NK-92 treated with Interleukin-12 subunit alpha and Interleukin-12 subunit beta, amount 100 ng/mL, for 24 hours (cell line): ENCODE data around the gene ACMSD.
"Not testable (repeated sequence)": the region's sequence is repeated elsewhere in the genome, so short reads cannot be mapped to it uniquely, and the experiment has no call there.

Experiments
- DNase-seq: peaks from one replicate; lab custom pipeline; 2025; lab: John Stamatoyannopoulos, UW

ACMSD gene

GRCh38 chr2:134852518-134852917, 14.1 kb downstream of the ACMSD start:
- DNase-seq = no peak

DNA sequence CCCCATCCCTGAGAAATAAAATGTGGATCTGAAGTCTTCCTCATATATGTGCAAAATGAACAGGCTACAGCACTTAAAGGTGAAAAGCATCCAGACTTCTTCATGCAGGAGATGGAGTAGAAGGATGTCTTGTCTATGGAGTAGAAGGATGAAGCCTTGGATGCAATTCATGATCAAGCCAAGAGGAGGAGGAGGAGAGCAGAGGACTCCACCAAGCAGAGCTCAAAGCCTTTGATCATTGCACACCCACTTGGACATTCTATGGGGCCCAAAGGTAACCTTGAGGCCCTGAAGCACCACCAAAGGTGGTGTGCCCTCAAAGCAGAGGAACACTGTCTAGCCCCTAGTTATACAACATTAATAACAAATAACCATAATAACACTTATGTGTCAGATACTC, 17.3 kb downstream of the ACMSD start:
- DNase-seq = no peak

GRCh38 chr2:134858245-134858644, 19.8 kb downstream of the ACMSD start:
- no peak for DNase-seq

DNA sequence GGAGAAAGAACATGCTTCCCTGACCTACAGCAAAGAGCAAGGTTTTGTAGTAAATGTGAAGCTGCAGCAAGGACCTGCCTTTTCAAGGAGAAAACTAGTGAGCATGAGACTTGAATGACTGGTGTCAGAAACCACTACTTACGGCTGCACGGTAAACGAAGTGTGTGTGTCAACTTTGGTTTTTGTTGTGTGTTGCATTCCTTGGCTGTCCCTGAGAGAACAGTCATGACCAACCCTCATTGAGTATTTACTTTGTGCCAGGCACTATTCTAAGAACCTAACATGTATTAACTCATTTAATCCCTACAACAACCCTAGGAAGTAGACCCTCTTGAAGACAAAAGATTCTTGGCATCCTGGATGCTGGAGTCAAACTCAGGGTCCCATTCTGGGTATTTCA, 22.8 kb downstream of the ACMSD start:
- DNase-seq = no peak

- no peak for DNase-seq
Observed at GRCh38 chr2:134862069-134862468, 23.7 kb downstream of the ACMSD start.

- no peak for DNase-seq
Observed at GRCh38 chr2:134862674-134863073, 24.3 kb downstream of the ACMSD start.

GRCh38 chr2:134863446-134863845, 25.0 kb downstream of the ACMSD start:
- DNase-seq = no peak

DNA sequence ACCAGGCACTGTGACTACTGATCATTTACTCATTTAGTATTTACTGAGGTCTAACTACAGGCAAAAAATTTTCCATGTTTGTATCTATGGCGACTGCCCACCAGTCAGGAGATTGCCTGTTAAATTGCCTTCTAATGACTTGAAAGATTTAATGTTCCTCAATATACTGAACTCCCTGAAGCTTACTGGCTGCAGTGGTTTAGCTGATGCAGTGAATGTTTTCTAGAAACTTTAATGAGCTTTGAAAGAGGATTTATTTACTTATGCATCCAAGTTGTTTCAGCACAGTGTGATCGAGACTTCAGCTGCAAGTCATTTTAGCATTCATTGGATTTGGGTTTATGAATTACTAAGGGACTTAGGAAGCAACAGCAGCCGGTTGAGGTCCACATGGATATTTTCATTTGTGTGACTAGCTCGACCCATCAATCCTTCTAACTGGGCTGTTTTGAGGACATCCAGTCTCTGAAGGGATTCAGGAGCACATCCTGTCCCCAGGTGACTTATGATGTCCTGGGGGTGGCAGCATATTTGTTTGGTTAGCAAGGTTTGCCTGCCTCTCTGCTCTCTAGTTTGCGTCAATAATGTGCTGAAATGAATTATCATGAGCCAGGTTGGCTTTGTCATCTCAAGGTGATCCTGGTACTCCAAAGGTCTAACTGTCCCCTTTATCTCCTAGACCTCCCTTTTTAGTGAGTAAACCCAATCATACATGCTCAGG, 26.8 kb downstream of the ACMSD start:
- DNase-seq = no peak

- no peak for DNase-seq
Observed at GRCh38 chr2:134866498-134867099, 28.2 kb downstream of the ACMSD start.

GRCh38 chr2:134869946-134870736, 31.7 kb downstream of the ACMSD start:
- no peak for DNase-seq

DNA sequence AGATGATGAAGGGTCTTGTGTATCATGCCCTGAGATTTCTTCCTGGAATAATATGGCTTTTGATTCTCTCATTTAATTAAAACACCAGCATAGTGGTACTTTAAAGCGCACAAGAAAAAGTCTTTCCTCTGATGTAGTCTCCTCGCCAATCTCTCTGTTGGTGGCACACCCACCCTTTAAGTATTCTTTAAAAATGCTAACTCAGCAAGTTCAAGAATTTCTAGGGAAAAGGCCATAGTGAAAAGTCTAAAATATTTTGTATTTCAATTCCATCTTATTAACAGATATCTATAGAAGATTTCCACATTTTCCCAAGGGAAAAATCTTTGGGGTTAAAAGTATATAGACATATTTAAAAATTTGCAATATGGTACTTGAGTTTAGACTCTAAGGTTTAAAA, 34.7 kb downstream of the ACMSD start:
- DNase-seq = no peak

- DNase-seq = no peak
Observed at GRCh38 chr2:134875309-134875708, 36.9 kb downstream of the ACMSD start.

- DNase-seq = no peak
Observed at GRCh38 chr2:134882773-134883172, 44.4 kb downstream of the ACMSD start.

- DNase-seq = no peak
Observed at GRCh38 chr2:134883552-134884293, 45.3 kb downstream of the ACMSD start.

DNA sequence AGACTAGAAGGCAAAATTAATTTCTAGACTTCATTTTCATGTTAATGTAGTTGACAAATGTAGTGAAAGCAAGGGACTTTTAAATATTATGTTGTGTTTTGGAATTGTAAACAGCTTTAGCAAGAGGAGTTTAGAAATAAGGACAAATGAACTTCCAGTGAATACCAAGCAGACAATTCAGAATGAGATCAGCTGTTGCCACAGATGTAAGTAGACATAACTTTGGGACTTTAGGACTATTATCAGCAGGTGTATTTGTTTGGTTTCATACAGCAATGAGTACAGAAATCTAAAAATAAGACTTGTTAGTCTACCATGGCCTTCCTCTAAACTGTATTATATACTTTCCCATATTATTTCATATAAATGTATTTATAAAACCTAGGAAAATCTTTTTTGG, 46.0 kb downstream of the ACMSD start:
- no peak for DNase-seq

DNA sequence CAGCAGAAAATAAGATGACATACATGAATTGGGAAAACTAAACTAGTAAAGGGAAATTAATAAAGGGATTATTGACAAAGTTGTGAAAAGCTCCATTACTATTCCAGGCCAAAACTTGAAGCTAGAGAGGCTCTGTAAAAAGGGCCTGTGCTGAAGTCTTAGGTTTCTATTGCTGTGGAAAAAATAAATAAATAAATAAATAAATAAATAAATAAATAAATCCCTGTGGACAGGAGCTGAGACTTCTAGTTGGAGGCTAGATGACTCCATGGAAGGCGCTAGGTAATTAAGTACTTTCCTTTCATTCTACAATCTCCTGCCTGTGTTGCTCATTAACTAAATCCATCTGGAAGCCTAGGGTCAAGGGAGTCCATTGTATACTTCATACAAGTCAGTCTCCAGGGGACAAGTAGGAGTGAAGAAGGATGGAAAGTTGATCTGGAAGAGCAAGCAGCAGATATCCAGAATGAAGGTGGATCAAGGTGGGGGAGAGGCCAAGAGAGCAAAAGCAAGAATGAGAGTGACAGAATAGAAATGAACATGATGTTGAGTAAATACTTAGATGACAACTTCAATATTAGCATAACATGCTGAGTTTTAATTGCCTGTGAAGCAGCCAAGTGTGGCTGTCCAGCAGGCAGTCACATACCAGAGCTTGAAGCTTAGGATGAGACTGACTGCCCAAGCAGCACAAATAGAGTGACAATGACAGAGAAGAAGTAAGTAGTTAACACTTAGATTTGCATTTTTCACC, 54.0 kb downstream of the ACMSD start:
- no peak for DNase-seq

GRCh38 chr2:134897932-134898331, 59.5 kb downstream of the ACMSD start:
- no peak for DNase-seq

- no peak for DNase-seq
Observed at GRCh38 chr2:134899204-134899603, 60.8 kb downstream of the ACMSD start.

GRCh38 chr2:134900151-134900550, 61.7 kb downstream of the ACMSD start:
- no peak for DNase-seq

DNA sequence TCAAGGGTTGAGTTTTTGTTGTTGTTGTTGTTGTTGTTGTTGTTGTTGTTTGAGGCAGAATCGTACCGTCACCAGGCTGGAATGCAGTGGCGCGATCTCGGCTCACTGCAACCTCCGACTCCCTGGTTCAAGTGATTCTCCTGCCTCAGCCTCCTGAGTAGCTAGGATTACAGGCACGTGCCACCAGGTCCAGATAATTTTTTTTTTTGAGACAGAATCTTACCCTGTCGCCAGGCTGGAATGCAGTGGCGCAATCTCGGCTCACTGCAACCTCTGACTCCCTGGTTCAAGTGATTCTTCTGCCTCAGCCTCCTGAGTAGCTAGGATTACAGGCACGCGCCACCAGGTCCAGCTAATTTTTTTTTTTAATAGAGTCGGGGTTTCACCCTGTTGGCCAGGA, 65.3 kb downstream of the ACMSD start:
- not testable (repeated sequence) for DNase-seq

- DNase-seq = no peak
Observed at GRCh38 chr2:134905168-134905567, 66.8 kb downstream of the ACMSD start.

GRCh38 chr2:134906726-134907125, 68.3 kb downstream of the ACMSD start:
- no peak for DNase-seq
